MCF 10A (cell line): ENCODE measurements around the gene PDE7B. TPM values are rescaled to one million over a fixed set of nuclear protein-coding genes. Genes with fewer than 3 reads are reported as not detected.

ENCODE experiments used
- BruUV-seq: library from RNA; stranded (reverse); fragments of 400-500 nt; replicated peaks from 2 replicates; lab custom pipeline; 2021; lab: Mats Ljungman, UMichigan
- CTCF ChIA-PET: fragments of 300-600 bp; sonication (Branson Sonifier 250); formaldehyde crosslinking; extraction: SDS; loops from one replicate; lab custom pipeline; 2021; ENCODE audit warnings: antibody characterized with exemption, inconsistent platforms; lab: Yijun Ruan, JAX
- POLR2A ChIA-PET: fragments of 300-600, 350-650 bp; sonication (Branson Sonifier 250); formaldehyde crosslinking; extraction: SDS; loops from one replicate; lab custom pipeline; 2020; ENCODE audit warnings: antibody characterized with exemption, inconsistent platforms; lab: Yijun Ruan, JAX
- DNase-seq: peaks from one replicate; pipeline ENCODE4 v3.0.0-alpha.2; 2018; ENCODE audit not compliant: unreplicated experiment
- H3K27ac Mint-ChIP-seq: one replicate; pipeline ENCODE4 v1.8.0; 2022; ENCODE audit warnings: mild to moderate bottlenecking, low read depth, mixed read lengths; ENCODE audit not compliant: unreplicated experiment
- H3K27me3 Mint-ChIP-seq: one replicate; pipeline ENCODE4 v1.8.0; 2022; ENCODE audit warnings: mixed read lengths; ENCODE audit not compliant: insufficient read depth, unreplicated experiment
- H3K36me3 Mint-ChIP-seq: one replicate; pipeline ENCODE4 v1.8.0; 2022; ENCODE audit warnings: mild to moderate bottlenecking, moderate library complexity, mixed read lengths; ENCODE audit not compliant: insufficient read depth, unreplicated experiment
- H3K4me1 Mint-ChIP-seq: one replicate; pipeline ENCODE4 v1.8.0; 2022; ENCODE audit warnings: mixed read lengths; ENCODE audit not compliant: insufficient read depth, unreplicated experiment
- H3K4me3 Mint-ChIP-seq: one replicate; pipeline ENCODE4 v1.8.0; 2022; ENCODE audit warnings: mild to moderate bottlenecking, moderate library complexity, mixed read lengths; ENCODE audit not compliant: unreplicated experiment
- H3K9me3 Mint-ChIP-seq: one replicate; pipeline ENCODE4 v1.8.0; 2022; ENCODE audit warnings: mixed read lengths; ENCODE audit not compliant: unreplicated experiment
- intact Hi-C: fragments of 100-400 bp; cut with micrococcal nuclease; formaldehyde crosslinking; loops from 2 replicates; pipeline ENCODE4 v1.14.1; 2022
- total RNA-seq: library from RNA; stranded (reverse); gene quantifications from 2 replicates; pipeline ENCODE4 v1.2.3, GENCODE V29; 2022
- TF ChIP-seq, protein P1 (sequence below): fragments of 200-600 bp; IDR thresholded peaks from one replicate; pipeline ENCODE4 v1.8.0; 2022; ENCODE audit warnings: antibody characterized with exemption, mild to moderate bottlenecking; ENCODE audit not compliant: unreplicated experiment

Gene PDE7B
- total RNA-seq, 1 experiment from 2014 or later: 1.4 TPM

DNA sequence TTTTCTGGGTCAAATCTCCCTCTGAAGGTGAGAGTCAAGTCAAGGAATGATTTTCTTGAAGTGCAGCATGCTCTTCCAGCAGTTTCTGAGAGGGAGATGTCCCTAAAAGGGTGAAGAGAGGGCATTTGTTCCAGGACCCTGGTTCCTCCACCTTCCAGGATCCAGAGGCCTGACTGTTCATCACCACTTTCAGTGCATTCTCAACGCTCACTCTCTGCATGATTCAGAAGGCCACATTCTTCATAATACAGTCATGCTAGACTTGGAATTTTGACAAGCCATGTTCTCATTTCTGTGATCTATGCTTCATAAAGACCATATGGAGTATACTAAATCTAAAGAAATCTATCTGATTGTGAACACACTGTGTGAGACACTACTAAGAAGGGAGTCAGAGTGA lies 85.1 kb downstream of the PDE7B start:
- Mint-ChIP-seq H3K36me3 (no peaks in the 10 kb centered on the region), H3K27ac (peak overlapping the region; percentile 94), H3K9me3 (no peaks in the 10 kb centered on the region), H3K27me3 (no peaks in the 10 kb centered on the region), H3K4me3 (peak overlapping the region; percentile 12), H3K4me1 (peaks cover 25% of the 10 kb centered on the region)
- POLR2A ChIA-PET: interaction anchor here (1.0 to 2.0 kb wide), 4 partner anchors 11 to 30 kb away, joined by 3 to 7 read pairs (median 4); no protein-coding TSS in a partner anchor
- BruUV-seq: no TSS peak
- intact Hi-C loops: loop anchor here (1.0 to 10.0 kb wide), 4 partner anchors 14 to 399 kb away; no protein-coding TSS in a partner anchor
- TF ChIP-seq, protein P1, sequence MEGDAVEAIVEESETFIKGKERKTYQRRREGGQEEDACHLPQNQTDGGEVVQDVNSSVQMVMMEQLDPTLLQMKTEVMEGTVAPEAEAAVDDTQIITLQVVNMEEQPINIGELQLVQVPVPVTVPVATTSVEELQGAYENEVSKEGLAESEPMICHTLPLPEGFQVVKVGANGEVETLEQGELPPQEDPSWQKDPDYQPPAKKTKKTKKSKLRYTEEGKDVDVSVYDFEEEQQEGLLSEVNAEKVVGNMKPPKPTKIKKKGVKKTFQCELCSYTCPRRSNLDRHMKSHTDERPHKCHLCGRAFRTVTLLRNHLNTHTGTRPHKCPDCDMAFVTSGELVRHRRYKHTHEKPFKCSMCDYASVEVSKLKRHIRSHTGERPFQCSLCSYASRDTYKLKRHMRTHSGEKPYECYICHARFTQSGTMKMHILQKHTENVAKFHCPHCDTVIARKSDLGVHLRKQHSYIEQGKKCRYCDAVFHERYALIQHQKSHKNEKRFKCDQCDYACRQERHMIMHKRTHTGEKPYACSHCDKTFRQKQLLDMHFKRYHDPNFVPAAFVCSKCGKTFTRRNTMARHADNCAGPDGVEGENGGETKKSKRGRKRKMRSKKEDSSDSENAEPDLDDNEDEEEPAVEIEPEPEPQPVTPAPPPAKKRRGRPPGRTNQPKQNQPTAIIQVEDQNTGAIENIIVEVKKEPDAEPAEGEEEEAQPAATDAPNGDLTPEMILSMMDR: no peak
- CTCF ChIA-PET: interaction anchor here (0.9 kb wide), 1 partner anchor 9 kb away, joined by 3 read pairs; no protein-coding TSS in a partner anchor
- DNase-seq: peak; percentile 81

DNA sequence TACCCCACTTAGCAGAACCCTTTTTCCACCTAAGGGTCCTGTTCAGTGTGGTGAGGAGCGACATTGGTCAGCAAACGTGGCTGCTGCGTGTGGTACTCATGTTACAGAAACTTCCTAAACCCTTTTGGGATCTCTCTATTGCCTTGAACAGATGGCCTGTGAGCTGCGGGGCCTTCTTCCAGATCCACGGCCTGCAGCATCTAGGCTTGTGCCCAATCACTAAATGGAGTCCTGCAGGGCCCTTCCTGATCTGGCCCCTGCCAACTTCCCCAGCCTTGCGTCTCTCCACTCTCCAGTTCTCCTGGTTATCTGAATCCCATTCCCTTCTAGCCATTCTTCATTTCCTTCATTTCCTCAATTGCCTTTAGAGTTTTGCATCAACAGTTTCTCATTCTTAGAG lies 85.6 kb downstream of the PDE7B start:
- CTCF ChIA-PET: no interaction called here
- intact Hi-C loops: loop anchor here (2.0 to 10.0 kb wide), 2 partner anchors 14 to 288 kb away; no protein-coding TSS in a partner anchor
- H3K9me3 Mint-ChIP-seq: no peaks in the 10 kb centered on the region
- H3K4me1 Mint-ChIP-seq: peaks cover 25% of the 10 kb centered on the region
- POLR2A ChIA-PET: interaction anchor here (1.0 kb wide), 1 partner anchor 19 kb away, joined by 3 read pairs; no protein-coding TSS in a partner anchor
- TF ChIP-seq, protein P1: no peak
- no TSS peak for BruUV-seq
- peak overlapping the region; percentile 94 for H3K27ac Mint-ChIP-seq
- no peaks in the 10 kb centered on the region for H3K36me3 Mint-ChIP-seq
- DNase-seq: no peak
- H3K4me3 Mint-ChIP-seq: no peak overlapping the region
- H3K27me3 Mint-ChIP-seq: no peaks in the 10 kb centered on the region

DNA sequence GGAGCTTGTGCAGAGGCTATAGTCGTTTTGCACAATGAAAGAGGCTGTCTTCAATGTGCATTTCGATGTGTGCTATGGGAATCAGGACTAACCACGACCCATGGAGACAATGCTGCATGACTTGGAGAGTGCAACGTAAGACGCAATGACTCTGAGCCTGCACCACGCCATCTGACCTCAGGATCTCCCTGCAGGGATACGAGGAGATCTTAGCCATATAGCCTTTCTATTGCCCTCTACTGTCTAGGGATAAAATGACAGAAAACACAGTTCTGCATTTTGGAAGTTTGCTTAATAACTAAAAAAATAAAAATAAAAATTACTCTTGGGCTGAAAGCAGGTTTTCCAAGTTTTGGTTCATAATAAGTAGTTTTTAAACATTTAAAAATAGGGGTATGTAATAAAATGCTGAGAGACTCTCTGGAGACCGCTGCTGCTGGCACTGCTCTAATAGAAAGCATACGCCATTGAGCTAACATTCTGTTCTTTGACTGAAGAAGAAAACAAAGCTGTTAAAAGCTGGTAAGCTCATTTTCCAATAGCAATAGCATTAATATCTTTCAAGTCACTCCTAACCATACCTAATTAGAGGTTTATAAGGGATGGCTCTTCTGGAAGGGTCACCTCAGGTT lies 87.2 kb downstream of the PDE7B start:
- intact Hi-C loops: loop anchor here (10.0 kb wide), 1 partner anchor 286 kb away; no protein-coding TSS in a partner anchor
- Mint-ChIP-seq H3K9me3 (no peaks in the 10 kb centered on the region), H3K4me3 (no peak overlapping the region), H3K27me3 (no peaks in the 10 kb centered on the region), H3K4me1 (peaks cover 25% of the 10 kb centered on the region), H3K27ac (no peak overlapping the region), H3K36me3 (no peaks in the 10 kb centered on the region)
- TF ChIP-seq, protein P1: peak; percentile 30
- POLR2A ChIA-PET: interaction anchor here (0.8 to 1.3 kb wide), 2 partner anchors 16 to 87 kb away, joined by 3 to 4 read pairs; partner anchors contain the start of gene PDE7B
- DNase-seq: peak; percentile 38
- CTCF ChIA-PET: interaction anchor here (0.7 to 2.0 kb wide), 10 partner anchors 8 to 403 kb away, joined by 3 to 6 read pairs (median 3); no protein-coding TSS in a partner anchor
- BruUV-seq: no TSS peak

DNA sequence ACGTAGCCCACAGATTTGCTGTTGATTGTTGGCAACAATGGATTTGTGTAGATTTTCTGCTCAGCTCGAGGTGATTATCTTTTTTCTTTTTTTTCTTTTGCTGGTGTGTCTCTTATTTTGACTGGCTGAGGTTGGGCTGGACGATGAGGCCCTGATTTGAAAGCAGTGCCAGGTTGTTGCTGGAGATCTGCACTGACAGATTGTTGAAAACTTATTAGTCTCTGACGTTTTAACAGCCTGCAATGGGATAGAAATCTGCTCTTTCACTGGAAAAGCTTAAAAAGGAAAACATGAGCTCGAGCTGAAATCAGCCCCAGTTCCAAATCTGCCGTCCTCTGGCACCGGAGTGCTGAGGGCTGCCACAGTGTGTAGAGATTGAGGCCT lies 87.7 kb downstream of the PDE7B start:
- ChIA-PET POLR2A (interaction anchor here (0.8 kb wide), 1 partner anchor 87 kb away, joined by 3 read pairs; the partner anchor contains the start of gene PDE7B), CTCF (interaction anchor here (0.8 to 2.0 kb wide), 8 partner anchors 9 to 404 kb away, joined by 3 to 6 read pairs (median 3); no protein-coding TSS in a partner anchor)
- TF ChIP-seq, protein P1: no peak
- BruUV-seq: no TSS peak
- Mint-ChIP-seq H3K4me1 (peaks cover 25% of the 10 kb centered on the region), H3K27ac (no peak overlapping the region), H3K27me3 (no peaks in the 10 kb centered on the region), H3K9me3 (no peaks in the 10 kb centered on the region), H3K36me3 (no peaks in the 10 kb centered on the region), H3K4me3 (no peak overlapping the region)
- intact Hi-C loops: loop anchor here (10.0 kb wide), 1 partner anchor 286 kb away; no protein-coding TSS in a partner anchor
- no peak for DNase-seq
